GM21825 (cell line): ENCODE results near the gene ZHX3.

Experiments used
- ATAC-seq: cut with Tn5 transposase; IDR thresholded peaks from one replicate; pipeline ENCODE4 v1.9.1; 2021; ENCODE audit warnings: mild to moderate bottlenecking, moderate library complexity; ENCODE audit not compliant: unreplicated experiment

Gene ZHX3

DNA sequence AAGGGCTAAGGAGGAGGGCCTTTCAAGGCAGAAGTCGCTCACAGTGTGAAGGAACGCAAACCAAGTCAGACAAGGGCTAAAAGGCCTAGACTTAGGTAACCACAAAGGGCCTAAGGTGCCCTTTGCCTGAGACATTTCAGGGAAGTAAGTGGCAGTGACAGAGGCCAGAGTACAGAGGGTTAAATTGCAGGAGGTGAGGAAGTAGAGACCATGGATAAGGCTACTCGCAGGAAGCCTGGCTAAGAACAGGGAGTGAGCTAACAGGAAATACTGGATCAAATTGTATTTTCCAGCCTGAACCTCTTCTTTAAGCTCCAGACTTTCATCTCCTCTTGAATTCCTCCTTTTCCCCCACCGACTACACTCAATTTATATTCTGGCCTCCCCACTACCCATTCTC lies 16.6 kb downstream of the ZHX3 start:
- no peak for ATAC-seq

DNA sequence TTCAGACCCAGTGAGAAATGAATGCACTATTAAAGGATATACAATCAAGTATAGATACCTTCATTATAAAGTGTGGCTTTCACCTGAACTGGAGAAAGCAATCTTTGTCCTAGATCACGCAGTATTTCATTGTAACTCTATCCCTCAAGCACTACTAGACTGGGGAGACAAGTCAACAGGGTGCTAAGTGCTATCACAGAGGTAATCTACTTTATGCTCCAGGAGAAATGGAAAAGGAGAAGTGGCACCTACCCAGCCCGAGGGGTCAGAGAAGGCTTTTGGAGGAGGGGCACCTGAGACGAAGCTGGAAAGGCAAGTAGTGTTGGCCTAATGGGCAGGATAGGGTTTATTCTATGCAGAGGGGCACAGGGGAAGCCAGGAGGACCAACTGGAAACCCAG lies 17.1 kb downstream of the ZHX3 start:
- ATAC-seq = no peak

DNA sequence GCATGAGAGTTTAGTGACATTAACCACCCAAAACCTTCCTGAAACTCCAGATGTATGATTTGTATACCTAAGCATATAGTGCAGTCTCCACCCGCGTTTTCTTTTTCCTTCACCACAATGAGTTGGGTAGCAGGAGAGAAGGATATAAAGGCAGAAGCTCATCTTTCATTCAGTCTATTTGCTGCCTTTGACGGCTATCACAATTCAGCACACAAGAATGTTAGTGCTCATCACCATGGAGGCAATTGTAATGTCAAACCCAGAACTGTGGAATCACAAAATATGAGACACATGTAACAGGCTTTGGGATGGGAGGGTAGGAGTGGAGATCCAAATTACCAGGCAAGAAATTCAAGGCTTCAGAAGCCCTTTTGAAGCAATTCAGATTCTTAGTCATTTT lies 17.6 kb downstream of the ZHX3 start:
- ATAC-seq = no peak

DNA sequence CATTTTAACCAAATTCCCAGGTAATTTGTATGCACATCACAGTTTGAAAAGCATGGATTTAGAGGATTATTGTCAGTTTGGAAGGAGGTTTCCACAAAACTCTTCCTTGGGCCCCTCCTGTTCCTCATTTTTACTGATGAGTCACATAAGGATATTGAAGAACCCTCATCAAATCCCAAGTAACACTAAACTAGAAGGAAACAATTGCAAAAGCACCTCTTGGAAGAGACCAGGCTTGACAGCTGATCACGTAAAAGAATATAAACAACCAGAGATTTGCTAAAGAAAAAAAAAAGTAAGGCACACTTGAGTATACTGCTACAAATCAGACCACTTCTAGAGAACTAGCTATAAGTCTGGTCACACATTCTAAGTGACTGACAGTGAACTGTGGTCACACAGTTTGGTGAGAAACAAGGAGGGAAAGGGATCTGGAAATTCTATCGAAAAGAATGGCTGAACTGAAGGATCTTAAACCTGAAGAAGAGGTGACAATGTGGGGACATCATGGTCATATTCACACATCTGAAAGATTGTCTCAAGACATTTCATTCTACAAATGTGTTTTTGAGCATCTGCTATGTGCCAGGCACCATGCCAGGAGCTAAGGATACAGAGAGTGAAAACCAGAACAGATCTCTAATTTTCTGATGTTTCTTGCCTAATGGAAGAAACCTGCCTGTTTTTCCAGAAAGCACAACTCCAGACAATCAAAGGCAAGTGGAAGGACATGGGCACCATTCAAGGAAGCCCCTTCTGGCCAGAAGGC lies 24.1 kb downstream of the ZHX3 start:
- ATAC-seq = no peak

DNA sequence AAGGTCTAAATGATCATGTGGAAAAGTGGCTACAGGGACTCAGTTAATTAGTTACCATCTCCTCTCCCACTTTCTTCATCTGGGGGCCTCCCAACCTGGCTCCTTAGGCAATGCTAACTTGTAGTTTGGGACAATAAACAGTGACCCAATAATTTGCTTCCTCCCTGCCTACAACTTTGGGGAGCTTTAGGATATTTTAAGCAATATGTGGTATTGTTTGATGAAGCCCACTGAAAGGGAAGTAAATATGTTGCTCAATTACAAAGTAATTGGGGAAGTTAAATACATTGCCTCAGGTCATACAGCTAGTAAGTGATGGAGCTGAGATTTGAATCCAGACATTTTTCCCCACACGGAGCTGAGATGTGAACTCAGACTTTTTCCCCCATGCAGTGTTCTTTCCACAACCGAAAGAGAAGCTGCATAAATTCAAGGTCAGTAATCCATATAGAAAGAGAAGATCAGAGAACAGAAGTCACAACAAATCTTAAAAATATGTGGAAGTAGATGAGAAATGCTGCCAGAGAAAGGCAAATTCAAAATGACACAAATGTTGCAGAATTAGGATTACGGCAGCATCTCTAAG lies 26.6 kb downstream of the ZHX3 start:
- ATAC-seq = no peak

DNA sequence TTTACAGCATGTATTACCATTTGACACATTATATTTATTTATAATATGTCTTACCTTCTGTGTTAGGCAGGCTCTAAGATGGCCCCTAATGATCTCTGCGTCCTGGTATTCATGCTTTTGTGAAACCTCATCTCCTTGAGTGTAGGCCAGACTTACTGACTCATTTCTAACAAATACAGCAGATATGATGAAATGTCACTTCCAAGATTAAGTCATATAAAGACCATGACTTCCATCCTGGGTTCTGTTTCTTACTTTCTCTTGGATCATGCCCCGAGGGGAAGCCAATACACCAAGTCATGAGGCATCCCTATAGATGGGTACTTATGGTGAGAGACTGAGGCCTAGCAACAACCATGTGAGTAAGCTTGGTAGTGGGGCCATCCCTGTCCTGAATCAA lies 30.2 kb downstream of the ZHX3 start:
- ATAC-seq = no peak

DNA sequence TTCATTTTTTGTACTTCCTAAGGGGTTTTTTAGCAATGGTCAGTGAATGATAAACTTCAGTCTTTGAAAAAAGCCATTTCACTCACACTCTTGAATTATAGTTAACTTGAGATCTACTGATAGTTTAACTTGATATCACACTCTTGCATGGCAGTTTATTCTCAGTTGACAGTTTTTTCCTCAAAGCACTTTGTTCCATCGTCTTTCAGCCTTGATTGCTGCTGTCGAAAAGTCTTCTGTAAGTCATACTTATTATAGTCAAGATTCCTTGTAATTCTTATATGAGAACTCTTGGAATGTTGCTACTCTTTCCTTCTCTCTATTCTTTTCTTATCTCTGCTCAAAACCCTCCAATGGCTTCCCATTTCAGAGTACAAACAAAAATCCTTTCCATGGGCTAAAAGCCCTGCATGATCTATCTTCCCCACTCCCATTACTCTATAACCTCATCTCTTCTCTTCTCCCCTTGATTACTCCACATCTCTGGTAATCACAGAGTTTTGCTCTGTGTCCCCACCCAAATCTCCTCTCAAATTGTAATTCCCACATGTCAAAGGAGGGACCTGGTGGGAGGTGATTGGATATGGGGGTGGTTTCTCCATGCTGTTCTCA lies 31.2 kb downstream of the ZHX3 start:
- no peak for ATAC-seq

DNA sequence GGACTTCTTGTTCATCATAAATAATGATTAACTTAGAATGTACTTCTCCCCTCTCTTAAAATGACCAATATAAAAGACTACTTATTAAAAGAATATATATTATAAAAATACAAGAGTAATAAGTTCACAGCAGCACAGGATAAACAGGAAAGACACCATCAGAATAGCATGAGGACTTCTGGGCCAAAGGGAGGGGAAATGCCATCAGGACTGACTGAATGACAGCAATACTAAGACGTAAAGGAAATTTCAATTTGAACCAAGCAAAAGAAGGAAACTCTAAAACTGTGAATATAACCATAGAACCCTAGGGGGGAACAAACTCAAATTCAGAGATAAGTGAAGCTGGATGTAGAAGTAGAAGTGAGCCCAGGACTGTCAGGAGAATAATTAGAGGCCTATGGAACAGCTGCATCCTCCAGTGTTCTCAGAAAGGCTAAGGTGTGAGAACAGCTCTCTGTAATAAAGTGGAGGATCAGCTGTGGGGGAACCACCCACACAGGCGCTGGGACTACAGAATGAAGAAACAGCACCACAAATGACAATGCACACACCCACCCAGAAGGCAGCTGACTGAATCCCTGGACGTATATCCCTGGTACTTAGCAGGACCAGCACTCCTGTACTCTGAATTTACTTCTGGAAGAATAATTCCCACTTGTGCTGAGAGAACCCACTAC lies 37.8 kb downstream of the ZHX3 start:
- ATAC-seq = peak; percentile 69

DNA sequence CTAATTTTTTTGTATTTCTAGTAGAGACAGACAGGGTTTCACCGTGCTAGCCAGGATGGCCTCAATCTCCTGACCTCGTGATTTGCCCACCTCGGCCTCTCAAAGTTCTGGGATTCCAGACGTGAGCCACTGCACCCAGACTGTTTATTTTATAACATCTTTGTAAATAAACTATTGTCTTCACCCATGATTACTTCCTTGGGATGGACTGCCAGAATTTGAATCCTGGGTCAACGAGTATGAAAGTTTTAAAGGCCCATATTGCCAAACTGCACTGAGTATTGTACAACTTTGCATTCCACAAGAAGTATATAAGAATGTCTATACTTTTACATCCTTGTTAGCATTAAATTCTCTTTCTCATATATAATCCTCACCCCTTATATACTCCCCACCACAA lies 38.6 kb downstream of the ZHX3 start:
- no peak for ATAC-seq

DNA sequence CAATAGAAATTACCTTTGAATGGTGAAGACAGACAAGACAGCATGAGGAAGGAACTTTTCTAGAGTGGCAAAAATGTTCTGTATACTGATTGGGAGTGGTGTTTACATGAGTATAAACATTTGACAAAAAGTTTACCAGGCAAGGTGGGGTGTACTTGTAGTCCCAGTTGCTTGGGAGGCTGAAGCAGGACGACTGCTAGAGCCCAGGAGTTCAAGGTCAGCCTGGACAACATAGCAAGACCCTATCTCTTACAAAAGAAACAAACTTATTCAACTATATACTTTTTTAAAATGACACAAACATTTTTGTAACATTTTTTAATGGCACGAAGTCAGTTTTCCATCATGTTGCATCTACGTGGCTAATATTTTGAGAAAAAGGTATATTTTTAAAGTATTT lies 40.5 kb downstream of the ZHX3 start:
- ATAC-seq = no peak

DNA sequence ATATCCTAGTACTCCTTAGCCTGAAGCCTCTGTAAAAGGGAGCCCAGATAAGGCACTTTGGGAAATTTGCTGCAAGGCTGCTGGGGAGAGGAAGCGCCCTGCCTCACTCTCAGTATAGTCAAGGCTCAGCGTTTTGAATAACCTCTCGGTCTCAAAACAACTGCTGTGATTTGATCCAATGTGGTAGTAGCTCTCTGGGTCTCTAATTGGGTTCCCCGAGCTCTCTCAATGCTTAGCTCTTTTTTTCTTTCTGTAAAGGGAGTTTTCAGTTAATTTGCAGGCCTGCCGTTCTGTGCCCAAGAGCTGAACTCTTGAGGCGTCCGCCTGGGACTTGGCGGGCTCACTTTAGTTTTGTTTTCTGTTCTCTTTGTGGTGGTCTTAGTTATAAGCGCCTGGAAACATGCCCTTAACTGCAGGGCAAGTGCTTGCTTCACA lies 41.2 kb downstream of the ZHX3 start:
- ATAC-seq = no peak

DNA sequence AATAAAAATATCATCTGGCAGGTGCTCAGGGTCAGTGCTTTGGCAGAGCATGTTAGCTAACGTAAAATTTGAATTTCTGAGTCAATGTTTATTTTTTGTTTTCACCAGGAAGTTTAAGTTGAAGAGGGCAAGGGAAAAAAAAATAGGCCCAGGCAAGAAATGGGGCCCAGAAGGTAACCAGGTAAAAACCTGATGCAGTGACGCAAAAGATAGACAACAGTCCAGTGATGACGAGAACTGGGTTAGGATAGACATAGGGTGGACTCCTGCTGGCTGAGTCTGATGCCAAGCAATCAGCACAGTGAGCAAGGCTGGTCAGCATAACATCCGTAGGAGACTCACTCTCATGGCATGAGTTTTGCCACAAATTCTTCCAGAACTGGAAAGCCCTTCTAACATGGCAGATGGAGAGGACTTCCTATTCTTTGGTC lies 42.2 kb downstream of the ZHX3 start:
- no peak for ATAC-seq

DNA sequence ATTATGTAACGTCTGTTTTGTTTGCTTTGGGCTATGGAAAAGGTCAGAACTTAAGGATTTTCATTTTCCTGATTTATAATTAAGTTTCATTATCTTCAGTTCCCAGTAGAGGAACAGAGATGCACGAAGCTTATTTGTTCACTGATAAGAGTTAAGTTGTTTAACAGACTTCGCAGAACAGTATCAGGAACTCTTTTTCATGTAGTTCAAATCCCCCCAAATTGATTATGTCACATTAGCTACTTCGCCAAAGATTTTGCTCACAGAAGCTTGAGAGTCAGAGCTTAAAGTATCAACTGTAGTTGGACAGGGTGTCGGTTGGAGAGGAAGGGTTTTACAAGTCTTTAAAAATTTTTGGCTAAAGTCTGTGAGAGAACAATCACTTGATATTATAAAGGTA lies 43.4 kb downstream of the ZHX3 start:
- no peak for ATAC-seq

DNA sequence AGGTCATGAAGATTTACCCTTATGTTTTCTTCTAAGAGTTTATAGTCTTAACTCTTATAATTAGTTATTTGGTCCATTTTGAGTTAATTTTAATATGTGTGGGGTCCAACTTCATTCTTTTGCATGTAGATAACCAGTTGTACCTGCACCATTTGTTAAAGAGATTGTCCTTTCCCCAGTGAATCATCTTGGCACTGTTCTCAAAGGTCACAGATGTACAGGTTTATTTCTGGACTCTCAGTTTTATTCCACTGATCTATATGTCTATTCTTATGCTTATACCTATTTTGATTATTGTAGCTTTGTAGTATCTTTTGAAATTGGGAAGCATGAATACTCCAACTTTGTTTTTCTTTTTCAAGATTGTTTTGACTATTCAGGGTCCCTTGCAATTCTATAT lies 44.1 kb downstream of the ZHX3 start:
- ATAC-seq = no peak

DNA sequence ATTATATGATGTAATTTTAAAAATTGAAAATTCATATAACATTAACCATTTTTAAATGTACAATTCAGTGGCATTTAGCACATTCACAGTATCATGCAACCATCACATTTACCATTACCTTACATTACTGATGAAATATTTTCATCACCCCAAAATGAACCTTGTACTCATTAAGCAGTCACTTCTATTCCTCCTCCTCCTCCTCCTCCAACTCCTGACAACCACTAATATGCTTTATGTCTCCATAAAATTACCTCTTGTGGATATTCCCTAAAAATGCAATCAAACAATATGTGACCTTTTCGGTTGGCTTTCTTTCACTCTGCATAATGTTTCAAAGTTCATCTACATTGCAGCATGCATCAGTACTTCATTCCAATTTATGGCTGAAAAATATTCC lies 45.2 kb downstream of the ZHX3 start:
- no peak for ATAC-seq

DNA sequence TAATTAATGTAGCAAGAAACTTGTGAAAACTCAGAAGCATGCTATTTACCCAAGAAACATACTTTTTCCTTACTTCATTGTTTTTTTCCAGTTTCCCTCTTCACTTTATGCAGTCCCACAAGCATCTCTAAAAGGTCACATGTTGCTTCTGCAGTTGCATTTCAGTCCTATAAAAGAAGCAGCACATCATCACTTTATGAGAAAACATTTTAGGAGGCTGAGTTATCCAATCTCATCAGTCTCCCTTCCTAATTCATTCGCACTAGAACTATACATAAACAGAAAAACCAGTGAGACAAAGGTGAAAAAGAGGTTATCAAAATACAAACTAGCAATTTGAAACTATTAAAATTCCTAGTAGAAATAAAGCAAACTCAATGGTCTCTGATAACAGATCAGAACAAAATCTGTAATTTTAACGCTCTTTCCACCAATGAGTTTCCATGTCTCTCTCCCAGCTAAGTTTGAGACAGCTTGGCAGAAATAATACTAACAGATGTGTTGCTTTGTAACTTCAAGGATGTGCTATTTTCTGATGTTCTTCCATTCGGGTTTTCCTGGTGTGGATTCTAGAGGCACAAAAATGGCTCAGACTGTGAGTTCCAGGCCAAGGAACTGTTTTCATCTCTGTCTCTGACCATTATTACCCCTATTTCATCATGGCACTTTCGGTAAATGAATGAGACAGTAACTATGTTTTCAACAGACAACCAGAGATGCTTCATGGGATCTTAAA lies 48.4 kb downstream of the ZHX3 start:
- ATAC-seq = no peak

DNA sequence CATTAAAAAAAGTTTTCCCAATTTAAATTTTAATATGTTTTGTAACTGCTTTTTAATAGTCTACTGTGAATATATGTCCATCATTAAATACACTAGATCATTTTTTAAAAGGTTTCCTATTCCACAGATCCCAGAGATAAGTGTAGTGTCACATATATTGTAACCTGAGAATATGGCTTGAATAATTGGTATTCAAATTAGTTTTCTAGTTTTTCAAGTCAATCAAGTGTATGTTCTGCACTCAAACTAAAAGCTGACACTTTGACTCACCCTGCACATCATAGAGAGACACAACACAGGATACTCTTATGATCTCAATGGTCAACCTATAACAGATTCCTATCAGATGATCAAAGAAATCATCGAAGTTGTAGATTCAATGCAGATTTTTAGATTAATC lies 49.1 kb downstream of the ZHX3 start:
- ATAC-seq = no peak

DNA sequence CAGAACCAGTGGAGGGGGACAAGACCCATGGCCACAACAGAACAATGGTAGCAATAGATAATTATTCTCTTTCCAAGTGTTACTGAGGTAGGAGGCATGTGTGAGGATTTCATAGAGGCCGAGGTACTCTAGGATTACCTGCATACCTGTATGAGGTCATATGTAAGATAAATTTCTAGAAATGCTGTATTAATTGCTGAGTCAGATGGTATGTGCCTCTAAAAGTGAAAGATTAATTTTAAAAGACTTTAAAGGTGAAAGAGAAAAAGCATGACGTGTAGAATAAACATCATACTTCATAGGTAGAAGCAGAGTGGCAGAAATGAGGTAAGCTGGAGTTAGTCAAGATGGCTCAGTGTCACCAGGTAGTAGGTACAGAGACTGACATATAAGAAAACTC lies 51.6 kb downstream of the ZHX3 start:
- ATAC-seq = no peak

DNA sequence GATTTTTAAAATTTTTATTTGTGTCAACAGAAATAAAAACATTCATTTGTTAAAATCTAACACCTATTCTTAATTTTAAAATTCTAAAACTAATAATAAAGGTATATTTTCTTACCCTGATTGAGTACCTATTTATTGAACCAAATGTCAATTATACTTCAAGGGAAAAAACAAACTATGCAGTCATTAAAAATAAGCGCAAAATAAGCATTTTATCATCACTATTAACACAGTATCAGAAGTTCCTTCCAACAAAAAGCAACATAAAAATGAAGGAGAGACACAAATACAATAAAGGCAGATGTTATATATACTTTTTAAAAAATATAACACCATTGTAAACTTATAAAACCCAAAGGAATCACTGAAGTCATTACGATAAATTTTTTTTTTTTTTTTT lies 52.7 kb downstream of the ZHX3 start:
- ATAC-seq = no peak

DNA sequence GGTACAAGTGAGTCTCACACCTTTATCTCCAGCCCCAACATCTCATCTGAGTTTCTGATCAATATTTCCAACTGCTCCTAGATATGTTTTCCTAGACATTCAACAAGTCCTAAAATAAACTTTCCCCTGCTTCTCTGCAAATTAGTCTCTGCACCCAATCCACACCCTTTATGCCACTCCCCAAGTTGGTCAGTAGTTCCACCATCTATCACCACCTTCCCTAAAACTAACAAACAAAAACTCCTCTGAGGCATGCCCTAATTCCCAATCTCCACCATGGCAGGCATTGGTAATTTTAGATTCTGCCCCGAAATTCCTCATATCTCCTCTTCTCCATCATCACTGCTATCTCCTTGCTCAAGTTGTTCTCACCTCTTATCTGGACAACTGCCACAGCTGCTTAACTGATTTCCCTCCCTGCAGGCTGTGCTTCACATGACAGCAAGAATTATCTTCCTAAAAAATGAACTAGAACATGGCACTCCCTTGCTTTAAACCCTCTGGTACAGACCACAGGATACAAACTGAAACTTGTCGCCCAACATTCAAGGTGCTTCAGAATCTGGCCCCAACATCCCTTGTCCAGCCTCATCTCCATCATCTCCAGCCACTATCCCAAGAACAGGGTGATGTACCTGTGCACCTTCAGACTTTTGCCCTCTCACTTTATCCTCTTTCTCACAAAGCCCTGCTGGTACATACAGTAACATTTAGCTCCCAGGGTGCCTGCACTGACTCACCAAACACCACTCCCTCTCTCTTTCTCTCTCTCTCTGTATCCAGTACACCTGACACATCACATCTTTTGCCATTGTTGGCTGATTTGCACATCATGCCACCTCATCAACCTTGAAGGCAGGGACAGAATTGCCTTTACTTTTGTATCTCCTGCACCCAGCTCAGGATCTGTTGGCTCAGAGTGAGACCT lies 55.5 kb downstream of the ZHX3 start:
- ATAC-seq = no peak
